NCI-H2029 treated with DMSO at 0.1 percent for 48 hours (cell line): ENCODE data around the gene OSBP.
"Not testable (repeated sequence)": the region's sequence is repeated elsewhere in the genome, so short reads cannot be mapped to it uniquely, and the experiment has no call there.

Experiments
- DNase-seq: peaks from one replicate; lab custom pipeline; 2025; lab: John Stamatoyannopoulos, UW

Gene OSBP

GRCh38 chr11:59615637-59616395, at the start of gene OSBP:
OSBP (minus strand) TSS chr11:59615774; CDS start chr11:59615664, 110 bp downstream.
- DNase-seq, result peak; percentile 100

- no peak for DNase-seq
Observed at GRCh38 chr11:59660621-59661020, 45.0 kb upstream of the OSBP start.

GRCh38 chr11:59659981-59660380, 44.4 kb upstream of the OSBP start:
- DNase-seq, result no peak

GRCh38 chr11:59658036-59658435, 42.5 kb upstream of the OSBP start:
- no peak for DNase-seq

- DNase-seq, result no peak
Observed at GRCh38 chr11:59654893-59655292, 39.3 kb upstream of the OSBP start.

- no peak for DNase-seq
Observed at GRCh38 chr11:59647245-59647980, 31.8 kb upstream of the OSBP start.

- no peak for DNase-seq
Observed at GRCh38 chr11:59644528-59644927, 29.0 kb upstream of the OSBP start.

GRCh38 chr11:59643390-59643789, 27.8 kb upstream of the OSBP start:
- DNase-seq, result no peak

- no peak for DNase-seq
Observed at GRCh38 chr11:59641156-59641555, 25.6 kb upstream of the OSBP start.

GRCh38 chr11:59630493-59630892, 14.9 kb upstream of the OSBP start:
- DNase-seq, result no peak

GRCh38 chr11:59629996-59630395, 14.4 kb upstream of the OSBP start:
- no peak for DNase-seq

GRCh38 chr11:59626969-59627368, 11.4 kb upstream of the OSBP start:
- not testable (repeated sequence) for DNase-seq

- no peak for DNase-seq
Observed at GRCh38 chr11:59625703-59626102, 10.1 kb upstream of the OSBP start.

GRCh38 chr11:59617876-59618275, 2.3 kb upstream of the OSBP start:
- no peak for DNase-seq

- DNase-seq, result peak; percentile 43
Observed at GRCh38 chr11:59616396-59616982, 915 bp upstream of the OSBP start.

GRCh38 chr11:59615120-59615636, 396 bp downstream of the OSBP start:
- peak; percentile 28 for DNase-seq

- no peak for DNase-seq
Observed at GRCh38 chr11:59614277-59615119, 1.1 kb downstream of the OSBP start.

- peak; percentile 80 for DNase-seq
Observed at GRCh38 chr11:59611570-59612565, 3.7 kb downstream of the OSBP start.

GRCh38 chr11:59610289-59610688, 5.3 kb downstream of the OSBP start:
- DNase-seq, result no peak

GRCh38 chr11:59607703-59608454, 7.7 kb downstream of the OSBP start:
- no peak for DNase-seq
